ENCODE data around the gene OTUD5. TPM values are rescaled to one million over a fixed set of nuclear protein-coding genes. Genes with fewer than 3 reads are reported as not detected.
A peak's percentile ranks its signal among the peaks of the same experiment; 100 is the strongest.

Gene OTUD5
- total RNA-seq, 1 donor from 2014 or later, result 18.1 TPM

DNA sequence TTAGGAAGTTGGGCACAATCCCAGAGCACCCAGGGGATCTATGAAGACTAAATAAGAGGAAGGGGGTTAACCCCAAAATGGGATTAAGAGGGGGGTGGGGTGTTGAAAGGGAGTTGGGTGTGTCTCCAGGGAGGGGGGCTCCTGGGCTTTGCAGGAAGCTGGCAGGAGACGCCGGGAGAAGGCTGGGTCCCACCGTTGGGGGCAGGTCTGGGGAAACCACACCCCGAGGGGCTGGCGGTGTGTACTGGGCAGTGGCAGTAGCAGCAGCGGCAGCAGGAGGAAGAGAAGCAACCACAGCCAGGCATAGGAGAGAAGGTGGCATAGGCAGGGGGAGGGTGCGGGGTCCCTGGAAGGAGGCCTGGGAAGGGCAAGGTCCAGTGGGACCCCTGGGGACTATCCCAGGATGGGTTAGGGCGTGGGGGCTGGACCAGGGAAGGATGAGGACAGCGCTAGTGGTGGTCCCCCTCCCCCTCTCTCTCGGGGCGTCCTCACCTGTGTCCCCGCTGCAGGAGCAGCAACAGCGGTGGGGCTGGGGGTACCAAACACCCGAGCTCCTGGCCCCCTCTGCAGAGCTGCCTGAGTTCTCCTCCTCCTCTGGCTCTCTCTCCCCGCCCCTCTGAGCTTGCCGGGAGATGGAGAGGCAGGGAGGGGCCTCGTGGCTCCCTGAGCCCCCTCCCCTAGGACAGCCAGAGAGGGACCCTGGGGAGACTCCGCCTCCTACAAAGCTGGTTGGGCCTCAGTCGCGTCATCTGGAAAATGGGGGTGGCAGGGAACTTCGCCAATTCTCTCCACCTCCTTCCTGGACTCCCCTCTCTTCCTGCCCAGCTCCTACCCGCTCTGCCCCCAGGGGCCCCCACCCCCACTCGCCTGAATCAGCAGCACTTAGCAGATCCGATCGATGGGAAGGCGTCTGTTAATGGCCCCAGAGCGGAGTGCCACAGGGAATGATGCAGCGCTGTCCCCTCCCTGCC, 14.1 kb upstream of the OTUD5 start, which contains the start of gene KCND1:
Gene KCND1, minus strand, starts transcription at position 596 of the 971 bp plus-strand sequence. CDS start 1,573 bp downstream, outside the sequence.
- peak; percentile 7 for DNase-seq

- DNase-seq, result no peak
These were observed 12.1 kb upstream of the OTUD5 start for GRCh38 chrX:48969471-48969870.

DNA sequence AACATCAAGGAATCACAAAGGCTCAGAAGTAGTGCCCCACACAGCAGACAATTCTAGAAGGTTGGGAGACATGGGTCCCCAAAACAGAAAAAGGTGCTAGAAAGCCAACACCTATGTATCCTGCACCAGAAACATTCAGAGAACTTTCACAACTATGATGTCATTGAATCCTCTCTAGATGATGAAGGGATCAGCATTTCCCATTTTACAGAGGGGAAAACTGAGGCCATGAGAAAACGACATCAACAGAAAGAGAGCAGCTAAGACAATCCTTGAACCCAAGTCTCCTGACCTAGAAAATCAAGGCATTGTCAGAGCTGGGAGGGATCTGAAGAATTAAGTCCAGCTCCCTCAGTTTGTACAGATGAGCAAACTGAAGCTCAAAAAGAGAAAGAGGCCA, 11.0 kb upstream of the OTUD5 start:
- no peak for DNase-seq

DNA sequence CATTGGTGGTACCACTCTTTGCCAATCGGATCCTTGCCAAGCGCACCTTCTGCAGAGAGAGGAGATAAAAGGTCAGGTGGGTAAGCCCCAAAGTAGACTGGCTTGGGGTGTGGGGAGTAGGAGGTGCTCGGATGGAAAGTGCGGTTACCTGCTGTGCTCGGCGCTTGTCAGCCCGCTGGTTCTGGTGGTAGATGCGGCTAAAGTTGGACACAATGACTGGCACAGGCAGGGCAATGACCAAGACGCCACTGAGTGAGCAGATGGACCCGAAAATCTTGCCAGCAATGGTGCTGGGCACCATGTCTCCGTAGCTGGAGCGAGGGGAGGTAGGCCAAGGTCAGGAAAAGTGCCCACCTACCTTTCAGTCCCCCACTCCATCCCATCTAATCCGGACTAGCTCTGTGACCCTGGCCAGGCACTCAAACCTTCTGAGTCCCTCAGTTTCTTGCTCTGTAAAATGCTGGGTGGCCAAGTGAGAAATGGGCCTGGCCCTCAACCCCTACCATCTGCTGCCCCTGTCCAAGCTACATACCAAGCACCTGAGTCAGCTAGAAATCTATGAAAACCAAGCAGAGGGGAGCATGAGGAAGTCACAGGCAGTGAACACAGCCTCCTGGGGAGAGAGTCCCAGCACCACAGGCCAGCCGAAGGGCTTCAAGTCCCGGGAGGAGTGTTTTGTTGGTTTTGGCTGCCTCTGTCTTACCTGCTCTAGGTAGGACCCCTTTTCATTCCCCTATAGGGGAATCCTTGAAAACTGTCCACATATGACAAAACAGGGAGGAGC, 9.6 kb upstream of the OTUD5 start:
- DNase-seq, result no peak

- no peak for DNase-seq
These were observed 8.6 kb upstream of the OTUD5 start for GRCh38 chrX:48965959-48966358.

DNA sequence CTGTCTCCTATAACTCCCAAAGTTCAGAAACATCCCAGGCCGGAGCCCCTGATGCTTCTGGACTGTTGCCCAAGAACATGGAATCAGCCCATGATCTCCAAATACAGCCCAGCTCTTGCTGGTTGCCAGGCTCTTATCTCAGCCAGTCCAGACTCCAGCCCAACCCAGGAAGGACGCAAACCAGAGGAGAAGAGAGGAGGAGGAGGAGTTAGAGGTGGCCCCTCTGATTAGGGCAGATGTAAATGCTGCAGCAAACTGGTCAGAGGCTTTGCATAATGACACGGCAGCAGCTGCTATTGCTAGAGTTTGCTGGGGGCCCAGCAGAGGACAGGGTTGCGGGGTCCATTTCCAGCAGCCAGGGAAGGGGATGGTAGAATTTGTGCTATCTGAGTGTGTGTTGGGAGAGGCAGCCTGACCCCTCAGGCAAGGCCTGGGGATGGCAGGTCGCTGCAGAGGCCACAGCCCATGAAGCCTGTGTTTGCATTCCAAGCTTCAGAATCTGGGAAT, 4.2 kb upstream of the OTUD5 start:
- DNase-seq, result no peak

GRCh38 chrX:48960291-48960690, 2.9 kb upstream of the OTUD5 start:
- DNase-seq, result no peak

GRCh38 chrX:48958635-48959094, 1.3 kb upstream of the OTUD5 start:
- DNase-seq, result no peak

GRCh38 chrX:48957827-48958634, 624 bp upstream of the OTUD5 start:
- DNase-seq, result peak; percentile 90

DNA sequence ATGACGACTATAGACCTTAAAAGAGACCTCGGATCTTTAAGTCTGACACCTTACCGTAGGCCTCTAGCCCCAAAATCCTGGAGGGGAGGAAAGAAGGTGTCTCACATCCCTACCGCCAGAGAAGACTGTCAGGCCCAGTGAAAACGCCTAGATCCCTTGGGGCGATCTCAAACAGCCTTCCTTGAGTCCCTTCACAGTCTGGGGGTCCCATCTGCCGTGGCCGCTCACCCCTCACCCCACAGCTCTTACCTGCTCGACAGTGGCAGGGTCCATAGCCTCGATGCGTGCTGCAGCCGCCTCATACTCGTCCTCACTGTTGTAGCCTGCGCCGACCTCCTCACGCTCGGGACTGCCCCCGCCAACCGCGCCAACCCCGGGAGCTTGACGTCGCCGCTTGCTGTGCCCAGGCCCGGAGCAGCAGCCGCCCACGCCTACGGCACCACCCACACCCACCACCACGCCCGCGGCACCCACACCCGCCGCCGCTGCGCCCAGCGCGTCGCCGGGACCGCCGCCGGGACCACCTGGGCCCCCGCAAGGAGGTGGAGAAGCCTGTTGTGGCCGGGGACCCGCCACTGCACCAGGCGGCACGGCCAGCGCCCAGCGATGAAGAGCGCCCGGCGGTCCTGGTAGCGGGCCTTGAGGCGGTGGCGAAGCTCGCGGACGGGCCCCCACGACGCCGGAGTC, 536 bp downstream of the OTUD5 start:
- no peak for DNase-seq

DNA sequence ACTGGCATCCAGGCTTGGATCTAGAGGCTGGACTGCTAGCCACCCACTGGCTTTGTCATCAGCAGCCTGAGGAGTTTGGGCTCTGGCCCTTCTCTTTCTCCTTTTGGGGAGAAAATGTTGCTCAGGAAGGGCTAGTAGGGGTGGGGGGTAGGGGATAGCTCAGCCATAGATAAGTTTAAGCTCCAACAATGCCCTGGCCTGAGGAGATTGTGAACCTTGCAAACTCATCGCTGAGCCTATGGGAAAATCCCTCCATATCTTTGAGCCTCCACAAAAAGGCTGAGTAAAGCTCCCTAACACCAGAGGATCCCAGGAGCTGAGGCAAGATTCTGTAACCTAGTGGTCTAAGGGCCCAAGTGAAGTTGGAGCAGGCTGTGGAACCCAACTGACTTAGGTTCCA, 8.8 kb downstream of the OTUD5 start:
- DNase-seq, result no peak

DNA sequence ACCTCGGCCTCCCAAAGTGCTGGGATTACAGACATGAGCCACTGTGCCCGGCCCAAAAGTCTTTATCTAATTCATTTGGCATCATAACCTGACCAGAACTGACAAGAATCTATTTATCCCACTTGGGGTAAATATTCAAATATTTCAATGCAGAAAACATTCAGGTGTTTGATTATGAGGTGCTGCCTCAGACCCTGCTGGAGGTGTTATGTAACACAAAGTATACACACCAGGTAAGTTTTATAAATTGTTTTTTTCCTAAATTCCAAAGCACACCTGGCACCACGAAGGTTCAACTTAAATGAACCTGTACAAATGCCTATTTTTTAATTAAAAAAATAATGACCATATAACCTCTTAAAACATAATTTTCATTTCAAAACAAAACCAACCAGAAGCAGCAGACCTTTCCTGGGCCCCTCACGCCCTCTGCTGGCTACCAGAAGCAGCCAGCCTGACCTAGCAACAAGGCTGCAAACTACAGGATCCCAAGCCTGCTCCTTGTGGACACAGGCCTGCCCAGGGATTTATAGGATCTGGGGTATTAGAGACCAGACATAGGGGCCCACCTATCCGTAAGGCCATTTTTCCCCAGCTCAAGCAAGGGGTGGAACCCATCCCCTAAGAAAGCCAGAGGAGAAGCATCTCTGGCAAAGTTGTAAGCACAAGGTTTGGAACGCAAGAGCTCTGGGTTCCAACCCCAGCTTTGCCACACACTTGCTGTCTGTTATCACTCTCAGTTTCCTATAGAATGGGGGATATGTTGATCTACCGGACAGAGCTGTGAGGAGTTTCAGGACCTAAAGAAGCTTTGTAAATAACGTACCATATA, 11.7 kb downstream of the OTUD5 start:
- no peak for DNase-seq

GRCh38 chrX:48942895-48943294, 14.5 kb downstream of the OTUD5 start:
- no peak for DNase-seq

GRCh38 chrX:48940404-48940955, 16.9 kb downstream of the OTUD5 start:
- no peak for DNase-seq

- no peak for DNase-seq
These were observed 17.7 kb downstream of the OTUD5 start for GRCh38 chrX:48939524-48940228.

GRCh38 chrX:48938721-48939425, 18.5 kb downstream of the OTUD5 start:
- no peak for DNase-seq

DNA sequence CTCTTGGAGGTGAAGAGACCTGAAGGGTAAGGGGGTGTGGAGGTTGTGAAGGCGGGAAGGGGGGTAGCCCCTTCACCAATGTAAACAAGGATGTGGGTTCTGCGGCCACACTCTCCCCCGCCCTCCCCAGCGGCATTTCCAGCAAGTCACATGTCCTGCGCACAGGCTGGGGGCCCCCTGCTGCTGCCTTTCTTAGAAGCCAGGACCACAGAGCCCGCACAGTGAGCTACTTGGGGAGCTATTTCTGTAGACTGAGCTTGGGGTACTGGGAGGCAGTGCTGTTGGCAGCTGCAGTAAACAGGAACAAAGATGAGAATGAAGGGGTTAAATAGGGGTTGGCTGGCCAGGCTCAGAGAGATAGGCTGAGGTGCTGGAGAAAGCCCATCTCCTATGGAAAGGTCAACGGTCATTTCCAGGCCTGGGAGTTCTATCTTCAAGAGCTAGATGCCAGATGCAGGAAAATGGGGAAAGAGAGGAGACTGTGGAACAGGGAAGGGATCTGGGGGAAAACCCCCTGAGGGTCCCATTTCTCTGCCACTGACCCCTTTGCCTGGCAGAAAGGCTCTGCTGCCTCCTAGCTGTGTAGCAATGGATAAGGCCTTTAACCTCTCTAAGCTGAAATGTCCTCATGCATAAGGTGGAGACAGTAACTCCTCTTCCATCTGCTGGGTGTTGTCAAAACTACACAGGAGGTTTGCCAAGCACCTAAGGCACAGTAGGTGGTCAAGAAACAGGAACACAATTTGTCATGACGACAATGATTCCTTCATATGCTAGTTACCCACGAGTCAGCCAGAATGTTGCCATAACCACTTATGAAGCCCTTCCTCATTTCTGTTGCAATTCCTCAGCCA, 20.1 kb downstream of the OTUD5 start:
- no peak for DNase-seq

Data from occipital lobe (tissue), 2 donors.